ENCODE results near the gene ZNF587B. TPM values are rescaled to one million over a fixed set of nuclear protein-coding genes. Genes with fewer than 3 reads are reported as not detected.
"Not testable (repeated sequence)": the region's sequence is repeated elsewhere in the genome, so short reads cannot be mapped to it uniquely, and the experiment has no call there.

The ZNF587B gene
- polyA plus RNA-seq, 3 donors = 0.18 to 6.6 (median 0.56) TPM

DNA sequence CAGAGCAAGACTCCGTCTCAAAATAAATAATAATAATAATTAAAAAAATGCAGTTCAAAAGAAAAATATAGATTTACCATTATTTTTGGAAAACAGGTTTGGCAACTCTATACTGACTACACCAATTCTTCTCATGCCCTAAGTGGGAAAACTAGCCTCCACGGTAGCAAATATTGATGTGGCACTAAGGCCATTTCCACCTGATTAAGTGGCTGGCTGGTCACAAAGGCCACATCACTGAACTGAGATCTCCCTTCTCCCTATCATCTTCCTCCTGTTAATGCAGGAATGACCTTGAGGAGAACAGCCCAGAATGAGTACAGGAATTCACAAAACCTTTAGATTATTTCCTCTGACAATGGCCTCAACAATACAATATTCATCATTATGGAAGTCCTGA, 40.1 kb downstream of the ZNF587B start:
- H4K20me1 ChIP-seq (ENCODE audit: insufficient read depth, low read length) = no peaks in the 10 kb centered on the region
- no peak overlapping the region for H3K4me3 ChIP-seq (replicated peaks in 1 of 3; ENCODE audit: low read depth in 2 of 3, low read length in 3 of 3)
- TF ChIP-seq, protein P1, sequence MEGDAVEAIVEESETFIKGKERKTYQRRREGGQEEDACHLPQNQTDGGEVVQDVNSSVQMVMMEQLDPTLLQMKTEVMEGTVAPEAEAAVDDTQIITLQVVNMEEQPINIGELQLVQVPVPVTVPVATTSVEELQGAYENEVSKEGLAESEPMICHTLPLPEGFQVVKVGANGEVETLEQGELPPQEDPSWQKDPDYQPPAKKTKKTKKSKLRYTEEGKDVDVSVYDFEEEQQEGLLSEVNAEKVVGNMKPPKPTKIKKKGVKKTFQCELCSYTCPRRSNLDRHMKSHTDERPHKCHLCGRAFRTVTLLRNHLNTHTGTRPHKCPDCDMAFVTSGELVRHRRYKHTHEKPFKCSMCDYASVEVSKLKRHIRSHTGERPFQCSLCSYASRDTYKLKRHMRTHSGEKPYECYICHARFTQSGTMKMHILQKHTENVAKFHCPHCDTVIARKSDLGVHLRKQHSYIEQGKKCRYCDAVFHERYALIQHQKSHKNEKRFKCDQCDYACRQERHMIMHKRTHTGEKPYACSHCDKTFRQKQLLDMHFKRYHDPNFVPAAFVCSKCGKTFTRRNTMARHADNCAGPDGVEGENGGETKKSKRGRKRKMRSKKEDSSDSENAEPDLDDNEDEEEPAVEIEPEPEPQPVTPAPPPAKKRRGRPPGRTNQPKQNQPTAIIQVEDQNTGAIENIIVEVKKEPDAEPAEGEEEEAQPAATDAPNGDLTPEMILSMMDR (IDR thresholded peaks at IDR 0.05) = no peak
- no peaks in the 10 kb centered on the region for H3K27me3 Mint-ChIP-seq (ENCODE audit: low read depth in 3 of 3)
- peaks cover 15 to 54% of the 10 kb centered on the region in 2 donors for H3K36me3 ChIP-seq (replicated peaks in 1 of 2; ENCODE audit: control insufficient read depth in 1 of 2, insufficient read depth in 2 of 2, low read length in 2 of 2)
- no peak overlapping the region for H3K27ac ChIP-seq (ENCODE audit: low read depth in 1 of 2, low read length in 2 of 2)
- H3K4me1 Mint-ChIP-seq = no peaks in the 10 kb centered on the region
- H3K4me2 ChIP-seq (replicated peaks; ENCODE audit: extremely low read depth, low read length, poor library complexity, severe bottlenecking) = no peak overlapping the region
- H3K27ac Mint-ChIP-seq = no peak overlapping the region
- H2AFZ ChIP-seq (ENCODE audit: insufficient read depth, low read depth, low read length, poor library complexity, severe bottlenecking) = no peak overlapping the region
- H3K27me3 ChIP-seq (ENCODE audit: control insufficient read depth in 2 of 2, insufficient read depth in 2 of 2, low read length in 2 of 2) = no peaks in the 10 kb centered on the region
- intact Hi-C loops (cut with micrococcal nuclease) = no loop called here
- DNase-seq = no peak
- peaks cover 42 to 44% of the 10 kb centered on the region in 2 donors for H3K36me3 Mint-ChIP-seq
- no peaks in the 10 kb centered on the region for H3K79me2 ChIP-seq (ENCODE audit: insufficient read depth, low read length)
- no peaks in the 10 kb centered on the region for H3K4me1 ChIP-seq (ENCODE audit: control insufficient read depth in 1 of 2, insufficient read depth in 2 of 2, low read length in 2 of 2)
- H3K9me3 Mint-ChIP-seq = peaks cover 57 to 92% (median 87%) of the 10 kb centered on the region in 7 donors
- H3K4me3 Mint-ChIP-seq = no peak overlapping the region
- no peak overlapping the region for H3K9ac ChIP-seq (ENCODE audit: insufficient read depth, low read length, poor library complexity, severe bottlenecking)
- H3K9me3 ChIP-seq (replicated peaks in 1 of 2; ENCODE audit: control insufficient read depth in 1 of 2, insufficient read depth in 1 of 2, low read length in 2 of 2) = peaks cover 83 to 93% of the 10 kb centered on the region in 2 donors
- WGBS (ENCODE audit: insufficient coverage) = 100% methylated on average over 1 of the region's 2 CpGs

DNA sequence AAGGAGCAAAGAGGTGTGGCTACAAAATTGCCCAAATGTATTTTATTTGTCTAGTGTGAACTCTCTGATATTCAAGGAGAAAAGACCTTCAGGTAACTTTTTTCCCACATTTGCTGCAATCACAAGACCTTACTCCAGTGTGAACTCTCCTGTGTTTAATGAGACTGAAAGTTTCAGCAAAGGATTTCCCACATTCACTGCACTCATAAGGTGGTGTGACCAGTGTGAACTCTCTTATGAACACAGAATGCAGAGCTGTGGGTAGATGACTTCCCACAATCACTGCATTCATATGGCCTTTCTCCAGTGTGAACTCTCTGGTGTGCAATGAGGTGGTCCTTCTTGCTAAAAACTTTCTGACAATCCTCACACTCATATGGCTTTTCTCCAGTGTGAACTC, 42.4 kb downstream of the ZNF587B start:
- H3K27ac ChIP-seq (ENCODE audit: low read depth in 1 of 2, low read length in 2 of 2) = no peak overlapping the region
- H3K36me3 ChIP-seq (replicated peaks in 1 of 2; ENCODE audit: control insufficient read depth in 1 of 2, insufficient read depth in 2 of 2, low read length in 2 of 2) = peaks cover 5 to 53% of the 10 kb centered on the region in 2 donors
- no peaks in the 10 kb centered on the region for H3K4me1 ChIP-seq (ENCODE audit: control insufficient read depth in 1 of 2, insufficient read depth in 2 of 2, low read length in 2 of 2)
- no peak overlapping the region for H3K4me2 ChIP-seq (replicated peaks; ENCODE audit: extremely low read depth, low read length, poor library complexity, severe bottlenecking)
- H3K4me3 ChIP-seq (replicated peaks in 1 of 3; ENCODE audit: low read depth in 2 of 3, low read length in 3 of 3) = peak overlapping the region in 1 of 3 experiments; percentile 4
- H3K9me3 ChIP-seq (replicated peaks in 1 of 2; ENCODE audit: control insufficient read depth in 1 of 2, insufficient read depth in 1 of 2, low read length in 2 of 2) = peaks cover 82 to 94% of the 10 kb centered on the region in 2 donors
- H3K79me2 ChIP-seq (ENCODE audit: insufficient read depth, low read length) = no peaks in the 10 kb centered on the region
- Mint-ChIP-seq H3K4me3 (no peak overlapping the region), H3K27ac (no peak overlapping the region), H3K36me3 (peaks cover 38 to 44% of the 10 kb centered on the region in 2 donors), H3K9me3 (peaks cover 65 to 97% (median 89%) of the 10 kb centered on the region in 7 donors), H3K4me1 (no peaks in the 10 kb centered on the region), H3K27me3 (ENCODE audit: low read depth in 3 of 3) (no peaks in the 10 kb centered on the region)
- H4K20me1 ChIP-seq (ENCODE audit: insufficient read depth, low read length) = no peaks in the 10 kb centered on the region
- TF ChIP-seq, protein P1 (IDR thresholded peaks at IDR 0.05) = no peak
- intact Hi-C loops (cut with micrococcal nuclease) = no loop called here
- no peak for DNase-seq
- no peak overlapping the region for H2AFZ ChIP-seq (ENCODE audit: insufficient read depth, low read depth, low read length, poor library complexity, severe bottlenecking)
- no peaks in the 10 kb centered on the region for H3K27me3 ChIP-seq (ENCODE audit: control insufficient read depth in 2 of 2, insufficient read depth in 2 of 2, low read length in 2 of 2)
- no peak overlapping the region for H3K9ac ChIP-seq (ENCODE audit: insufficient read depth, low read length, poor library complexity, severe bottlenecking)

DNA sequence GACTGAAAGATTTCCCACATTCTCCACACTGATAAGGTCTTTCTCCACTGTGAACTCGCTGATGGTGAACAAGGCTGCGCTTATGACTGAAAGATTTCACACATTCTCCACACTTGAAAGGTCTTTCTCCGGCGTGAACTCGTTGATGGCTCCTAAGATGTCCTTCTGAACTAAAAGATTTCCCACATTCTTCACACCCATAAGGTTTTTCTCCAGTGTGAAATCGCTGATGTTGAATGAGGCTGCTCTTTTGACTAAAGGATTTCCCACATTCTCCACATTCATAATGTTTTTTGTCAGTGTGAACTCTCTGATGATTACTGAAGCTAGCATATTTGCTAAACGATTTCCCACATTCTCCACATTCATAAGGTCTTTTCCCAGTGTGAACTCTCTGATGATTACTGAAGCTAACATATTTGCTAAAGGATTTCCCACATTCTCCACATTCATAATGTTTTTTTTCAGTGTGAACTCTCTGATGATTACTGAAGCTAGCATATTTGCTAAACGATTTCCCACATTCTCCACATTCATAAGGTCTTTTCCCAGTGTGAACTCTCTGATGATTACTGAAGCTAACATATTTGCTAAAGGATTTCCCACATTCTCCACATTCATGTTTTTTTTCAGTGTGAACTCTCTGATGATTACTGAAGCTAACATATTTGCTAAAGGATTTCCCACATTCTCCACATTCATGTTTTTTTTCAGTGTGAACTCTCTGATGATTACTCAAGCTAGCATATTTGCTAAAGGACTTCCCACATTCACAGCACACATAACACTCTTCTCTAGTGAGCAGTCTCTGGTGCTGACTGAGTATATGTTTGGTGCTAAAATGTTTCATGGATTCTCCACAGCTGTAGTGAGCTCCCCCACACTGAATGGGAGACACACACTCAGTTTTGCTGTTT, 44.0 kb downstream of the ZNF587B start:
- H2AFZ ChIP-seq (ENCODE audit: insufficient read depth, low read depth, low read length, poor library complexity, severe bottlenecking); H3K27me3 ChIP-seq (ENCODE audit: control insufficient read depth in 2 of 2, insufficient read depth in 2 of 2, low read length in 2 of 2); intact Hi-C loops (cut with micrococcal nuclease); DNase-seq; H3K4me1 ChIP-seq (ENCODE audit: control insufficient read depth in 1 of 2, insufficient read depth in 2 of 2, low read length in 2 of 2); H3K27ac ChIP-seq (ENCODE audit: low read depth in 1 of 2, low read length in 2 of 2); H3K79me2 ChIP-seq (ENCODE audit: insufficient read depth, low read length); H3K27me3 Mint-ChIP-seq (ENCODE audit: low read depth in 3 of 3); H4K20me1 ChIP-seq (ENCODE audit: insufficient read depth, low read length); H3K9ac ChIP-seq (ENCODE audit: insufficient read depth, low read length, poor library complexity, severe bottlenecking); H3K27ac Mint-ChIP-seq; H3K4me2 ChIP-seq (replicated peaks; ENCODE audit: extremely low read depth, low read length, poor library complexity, severe bottlenecking); H3K4me3 ChIP-seq (replicated peaks in 1 of 3; ENCODE audit: low read depth in 2 of 3, low read length in 3 of 3); H3K4me1 Mint-ChIP-seq; H3K4me3 Mint-ChIP-seq: not testable (repeated sequence)
- 100% methylated on average over 2 of the region's 8 CpGs for WGBS (ENCODE audit: insufficient coverage)
- Histone ChIP-seq H3K36me3 (replicated peaks in 1 of 2; ENCODE audit: control insufficient read depth in 1 of 2, insufficient read depth in 2 of 2, low read length in 2 of 2) (peaks cover 2 to 56% of the 10 kb centered on the region in 2 donors), H3K9me3 (replicated peaks in 1 of 2; ENCODE audit: control insufficient read depth in 1 of 2, insufficient read depth in 1 of 2, low read length in 2 of 2) (peaks cover 80 to 92% of the 10 kb centered on the region in 2 donors)
- Mint-ChIP-seq H3K9me3 (peaks cover 62 to 92% (median 88%) of the 10 kb centered on the region in 7 donors), H3K36me3 (peaks cover 39 to 48% of the 10 kb centered on the region in 2 donors)

Measured in CD14-positive monocyte (primary cell).